Left ventricle myocardium inferior (tissue), 1 donor: Measurements from ENCODE around the gene RPS27L. TPM values are rescaled to one million over a fixed set of nuclear protein-coding genes. Genes with fewer than 3 reads are reported as not detected.

Source experiments
- DNase-seq: peaks from one replicate; pipeline ENCODE4 v3.0.0-alpha.2; 2020
- H3K27ac ChIP-seq: fragments of 200-600 bp; replicated peaks from 2 replicates; pipeline ENCODE4 v1.8.0; 2021
- H3K27me3 ChIP-seq: fragments of 200-600 bp; 2 replicates; pipeline ENCODE4 v1.8.0; 2021; ENCODE audit warnings: low read depth
- H3K36me3 ChIP-seq: fragments of 200-600 bp; 2 replicates; pipeline ENCODE4 v1.8.0; 2021
- H3K4me1 ChIP-seq: fragments of 200-600 bp; 2 replicates; pipeline ENCODE4 v1.8.0; 2021
- H3K4me3 ChIP-seq: fragments of 200-600 bp; 2 replicates; pipeline ENCODE4 v1.8.0; 2021; ENCODE audit warnings: mild to moderate bottlenecking, moderate library complexity
- H3K9me3 ChIP-seq: fragments of 200-600 bp; replicated peaks from 2 replicates; pipeline ENCODE4 v1.8.0; 2021
- intact Hi-C: fragments of 100-400 bp; cut with micrococcal nuclease; formaldehyde crosslinking; loops from one replicate; pipeline ENCODE4 v1.11.0; 2022
- total RNA-seq: library from RNA; stranded (reverse); fragmentation: NEBNext Ultra II Directional; extraction: Animal tissue kit (Norgen Biotek cat#: 25700); gene quantifications from one replicate; pipeline ENCODE4 v1.2.1, GENCODE V29; 2021
- TF ChIP-seq, protein P1 (sequence below): fragments of 200-600 bp; IDR thresholded peaks from 2 replicates; pipeline ENCODE4 v1.8.0; 2021; ENCODE audit warnings: antibody characterized with exemption, mild to moderate bottlenecking, borderline replicate concordance
- donor health status: DM: no; HTN: yes; CAD: no; lungs with severe emphysema.

The RPS27L gene
- total RNA-seq, 1 donor from 2014 or later = 165 TPM

- Histone ChIP-seq H3K4me1 (peaks cover 22% of the 10 kb centered on the region), H3K9me3 (no peaks in the 10 kb centered on the region), H3K27ac (no peak overlapping the region), H3K36me3 (no peaks in the 10 kb centered on the region), H3K4me3 (no peak overlapping the region), H3K27me3 (no peaks in the 10 kb centered on the region)
- intact Hi-C loops = no loop called here
- TF ChIP-seq, protein P1, sequence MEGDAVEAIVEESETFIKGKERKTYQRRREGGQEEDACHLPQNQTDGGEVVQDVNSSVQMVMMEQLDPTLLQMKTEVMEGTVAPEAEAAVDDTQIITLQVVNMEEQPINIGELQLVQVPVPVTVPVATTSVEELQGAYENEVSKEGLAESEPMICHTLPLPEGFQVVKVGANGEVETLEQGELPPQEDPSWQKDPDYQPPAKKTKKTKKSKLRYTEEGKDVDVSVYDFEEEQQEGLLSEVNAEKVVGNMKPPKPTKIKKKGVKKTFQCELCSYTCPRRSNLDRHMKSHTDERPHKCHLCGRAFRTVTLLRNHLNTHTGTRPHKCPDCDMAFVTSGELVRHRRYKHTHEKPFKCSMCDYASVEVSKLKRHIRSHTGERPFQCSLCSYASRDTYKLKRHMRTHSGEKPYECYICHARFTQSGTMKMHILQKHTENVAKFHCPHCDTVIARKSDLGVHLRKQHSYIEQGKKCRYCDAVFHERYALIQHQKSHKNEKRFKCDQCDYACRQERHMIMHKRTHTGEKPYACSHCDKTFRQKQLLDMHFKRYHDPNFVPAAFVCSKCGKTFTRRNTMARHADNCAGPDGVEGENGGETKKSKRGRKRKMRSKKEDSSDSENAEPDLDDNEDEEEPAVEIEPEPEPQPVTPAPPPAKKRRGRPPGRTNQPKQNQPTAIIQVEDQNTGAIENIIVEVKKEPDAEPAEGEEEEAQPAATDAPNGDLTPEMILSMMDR = no peak
- no peak for DNase-seq
Observed at GRCh38 chr15:63186065-63186464, 28.8 kb upstream of the RPS27L start.

- H3K4me3 ChIP-seq = no peak overlapping the region
- DNase-seq = no peak
- H3K27ac ChIP-seq = no peak overlapping the region
- TF ChIP-seq, protein P1 = no peak
- no peaks in the 10 kb centered on the region for H3K36me3 ChIP-seq
- H3K27me3 ChIP-seq = no peaks in the 10 kb centered on the region
- peaks cover 14% of the 10 kb centered on the region for H3K4me1 ChIP-seq
- H3K9me3 ChIP-seq = no peaks in the 10 kb centered on the region
- intact Hi-C loops = no loop called here
Observed at GRCh38 chr15:63185206-63185605, 27.9 kb upstream of the RPS27L start.

GRCh38 chr15:63181648-63182047 is 24.4 kb upstream of the RPS27L start:
- Histone ChIP-seq H3K27me3 (no peaks in the 10 kb centered on the region), H3K36me3 (no peaks in the 10 kb centered on the region), H3K9me3 (no peaks in the 10 kb centered on the region), H3K4me3 (no peak overlapping the region), H3K27ac (no peak overlapping the region), H3K4me1 (no peaks in the 10 kb centered on the region)
- intact Hi-C loops = no loop called here
- TF ChIP-seq, protein P1 = no peak
- DNase-seq = no peak

DNA sequence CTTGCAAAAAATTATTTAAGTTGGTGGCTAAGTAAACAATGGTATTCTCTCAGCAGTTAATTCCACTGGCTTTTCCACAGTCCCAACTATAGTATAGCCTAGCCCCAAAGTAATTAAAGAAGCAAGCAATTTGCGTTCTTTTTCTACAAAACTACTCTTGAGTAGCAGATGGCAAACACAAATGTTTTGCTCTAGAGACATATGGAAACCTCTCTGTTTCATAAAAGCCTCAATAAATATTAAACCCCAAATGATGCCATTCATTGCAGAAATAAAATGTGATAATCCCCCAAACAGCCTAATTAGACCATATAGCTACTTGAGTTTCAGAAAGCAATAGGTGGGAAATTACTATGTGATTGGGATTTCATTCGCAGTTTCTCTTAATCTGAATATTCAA is 23.5 kb upstream of the RPS27L start:
- TF ChIP-seq, protein P1 = no peak
- Histone ChIP-seq H3K4me3 (no peak overlapping the region), H3K27me3 (no peaks in the 10 kb centered on the region), H3K36me3 (no peaks in the 10 kb centered on the region), H3K4me1 (no peaks in the 10 kb centered on the region), H3K27ac (no peak overlapping the region), H3K9me3 (no peaks in the 10 kb centered on the region)
- no peak for DNase-seq
- intact Hi-C loops = no loop called here

GRCh38 chr15:63178034-63178433 is 20.8 kb upstream of the RPS27L start:
- H3K4me3 ChIP-seq = no peak overlapping the region
- no peaks in the 10 kb centered on the region for H3K27me3 ChIP-seq
- no peaks in the 10 kb centered on the region for H3K36me3 ChIP-seq
- H3K9me3 ChIP-seq = no peaks in the 10 kb centered on the region
- TF ChIP-seq, protein P1 = no peak
- H3K4me1 ChIP-seq = no peaks in the 10 kb centered on the region
- H3K27ac ChIP-seq = no peak overlapping the region
- intact Hi-C loops = no loop called here
- DNase-seq = no peak

DNA sequence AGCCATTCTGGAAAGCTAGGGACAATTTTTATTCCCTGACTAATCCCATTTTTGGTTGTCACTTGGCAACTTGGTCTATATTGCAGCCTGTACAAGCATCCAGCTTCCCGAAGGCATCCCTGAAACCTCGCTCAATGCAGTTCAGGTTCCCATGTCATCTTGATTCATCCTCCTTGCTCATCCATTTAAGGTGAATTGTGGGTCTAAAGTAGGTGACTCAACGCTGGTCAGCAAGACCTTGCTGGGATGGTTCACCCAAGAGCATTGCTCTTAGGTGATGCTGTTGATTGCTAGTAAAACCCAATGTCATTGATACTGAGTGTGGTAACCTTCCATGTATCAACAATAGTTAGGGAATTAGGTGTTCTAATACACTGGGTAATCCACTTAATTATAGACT is 19.0 kb upstream of the RPS27L start:
- no peak overlapping the region for H3K27ac ChIP-seq
- H3K9me3 ChIP-seq = no peaks in the 10 kb centered on the region
- no peaks in the 10 kb centered on the region for H3K27me3 ChIP-seq
- no peaks in the 10 kb centered on the region for H3K36me3 ChIP-seq
- H3K4me1 ChIP-seq = no peaks in the 10 kb centered on the region
- DNase-seq = no peak
- no peak overlapping the region for H3K4me3 ChIP-seq
- intact Hi-C loops = no loop called here
- TF ChIP-seq, protein P1 = no peak
